CD4-positive, alpha-beta T cell treated with Interferon gamma for 1 hour (primary cell): ENCODE results near the gene DZIP1L.

ENCODE experiments used
- DNase-seq: peaks from one replicate; pipeline ENCODE4 v3.0.0-alpha.2; 2020

DZIP1L gene

DNA sequence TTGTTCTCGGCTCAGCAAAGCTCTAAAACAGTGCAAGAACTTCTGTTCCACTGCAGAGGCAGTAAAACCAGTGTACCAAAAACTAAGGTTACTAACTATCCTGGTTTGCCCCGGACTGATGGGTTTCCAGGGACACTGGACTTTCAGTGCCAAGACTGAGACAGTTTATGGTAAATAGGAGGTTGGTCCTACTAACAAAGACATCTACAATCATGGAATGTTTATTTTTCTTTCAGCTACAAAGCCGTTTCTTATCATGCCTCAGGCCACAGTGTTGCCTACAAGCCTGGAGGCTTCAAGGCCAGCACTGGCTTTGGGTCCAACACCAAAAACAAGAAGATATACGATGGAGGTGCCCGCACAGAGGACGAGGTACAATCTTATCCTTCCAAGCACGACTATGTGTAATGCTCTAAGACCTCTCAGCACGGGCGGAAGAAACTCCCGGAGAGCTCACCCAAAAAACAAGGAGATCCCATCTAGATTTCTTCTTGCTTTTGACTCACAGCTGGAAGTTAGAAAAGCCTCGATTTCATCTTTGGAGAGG is 84.6 kb downstream of the DZIP1L start:
- no peak for DNase-seq

DNA sequence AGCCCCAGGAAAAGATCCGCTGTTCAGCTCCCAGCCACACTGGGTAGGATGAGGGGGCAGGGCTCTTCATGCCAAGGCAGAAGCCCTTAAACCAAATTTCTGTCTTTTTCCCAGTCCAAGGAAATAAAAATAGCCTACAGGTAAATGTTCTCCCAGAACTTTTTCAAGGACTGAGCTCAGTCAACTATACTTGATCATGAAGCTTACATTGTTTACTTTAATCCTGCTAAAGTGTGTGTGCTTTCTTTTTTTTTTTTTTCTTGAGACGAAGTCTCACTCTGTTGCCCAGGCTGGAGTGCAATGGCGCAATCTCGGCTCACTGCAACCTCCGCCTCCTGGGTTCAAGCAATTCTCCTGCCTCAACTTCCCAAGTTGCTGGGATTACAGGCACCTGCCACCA is 87.6 kb downstream of the DZIP1L start:
- DNase-seq = no peak

DNA sequence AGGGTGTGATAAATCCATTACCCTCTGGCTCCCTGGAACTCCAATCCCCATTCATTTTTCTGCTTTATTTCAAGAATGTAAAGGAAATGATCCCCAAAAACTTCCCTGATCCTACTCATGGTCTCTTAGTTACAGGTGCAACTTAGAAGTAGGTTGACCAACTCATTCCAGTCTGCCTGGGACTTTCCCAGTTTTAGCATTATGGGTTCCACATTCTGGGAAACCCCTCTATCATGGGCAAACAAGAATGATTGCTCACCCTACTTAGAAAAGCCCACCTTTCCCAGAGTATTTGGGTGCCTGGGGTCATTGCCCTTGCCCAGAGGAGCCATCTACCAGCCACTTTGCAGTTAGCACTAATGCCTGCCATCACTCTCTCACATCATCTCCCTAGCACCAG is 89.9 kb downstream of the DZIP1L start:
- DNase-seq = no peak

DNA sequence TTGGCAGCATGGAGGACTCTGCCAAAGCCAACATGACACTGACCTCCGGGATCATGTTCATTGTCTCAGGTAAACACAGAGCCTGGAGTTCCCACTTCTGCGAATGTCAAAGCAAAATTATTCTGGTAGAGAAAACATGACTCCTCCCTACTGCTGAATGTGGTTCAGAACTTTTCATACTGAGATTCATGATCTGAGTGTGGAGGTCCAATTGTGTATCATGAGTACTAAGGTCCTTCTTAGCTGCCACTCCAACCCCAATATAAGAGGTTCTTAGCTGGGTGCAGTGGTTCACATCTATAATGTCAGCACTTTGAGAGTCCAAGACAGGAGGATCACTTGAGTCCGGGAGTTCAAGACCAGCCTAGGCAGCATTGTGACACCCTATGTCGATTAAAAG is 91.7 kb downstream of the DZIP1L start:
- DNase-seq = no peak

- DNase-seq = no peak
Measured at GRCh38 chr3:138019281-138020069, 95.9 kb downstream of the DZIP1L start.

- DNase-seq = no peak
Measured at GRCh38 chr3:138016065-138016464, 99.3 kb downstream of the DZIP1L start.

GRCh38 chr3:138012526-138012925 is 102.9 kb downstream of the DZIP1L start:
- DNase-seq = no peak
